Dedifferentiated amniotic fluid mesenchymal stem cell (primary cell): ENCODE measurements around the gene OR2F1.

Source experiments
- DNase-seq: peaks from one replicate; pipeline ENCODE4 v3.0.0-alpha.2; 2016; ENCODE audit errors: extremely low spot score

Gene OR2F1

DNA sequence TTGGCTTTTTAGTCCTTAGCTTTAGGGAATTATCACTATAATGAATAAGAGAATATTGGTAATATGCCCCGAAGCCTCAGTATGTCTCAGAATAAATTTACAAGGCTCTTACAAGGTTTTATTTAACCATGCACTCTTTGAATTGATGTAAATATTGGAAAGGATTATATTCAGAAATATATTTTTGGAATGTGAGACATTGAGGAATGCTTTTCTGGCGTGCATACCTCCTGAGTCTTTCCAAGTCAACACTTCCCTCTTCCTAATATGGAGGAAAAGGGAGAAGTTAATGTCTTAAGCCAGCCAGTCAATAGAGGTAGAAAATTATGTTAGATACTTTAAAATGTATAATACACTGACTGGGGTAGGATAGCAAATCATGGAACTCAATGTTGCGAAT is 1.2 kb upstream of the OR2F1 start:
- DNase-seq: no peak

DNA sequence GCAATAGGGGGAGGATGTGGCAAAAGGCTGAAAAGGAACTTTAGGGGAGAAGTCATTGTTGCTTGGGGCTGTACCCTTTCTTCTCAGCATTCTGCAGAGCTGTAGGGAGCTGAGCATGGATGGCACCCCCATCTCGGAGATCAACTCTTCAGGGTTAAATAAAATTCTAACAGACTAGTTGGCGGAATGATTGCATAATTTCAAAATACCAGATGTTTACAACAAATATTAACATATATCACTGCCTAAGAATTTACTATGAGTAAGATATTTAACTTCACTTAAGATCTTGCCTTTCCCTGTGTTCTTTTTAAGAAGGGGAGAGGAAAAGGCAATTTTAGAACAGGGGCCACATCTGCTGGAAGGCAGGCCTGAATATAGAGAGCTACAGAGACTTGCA is 509 bp upstream of the OR2F1 start:
- peak; percentile 33 for DNase-seq

DNA sequence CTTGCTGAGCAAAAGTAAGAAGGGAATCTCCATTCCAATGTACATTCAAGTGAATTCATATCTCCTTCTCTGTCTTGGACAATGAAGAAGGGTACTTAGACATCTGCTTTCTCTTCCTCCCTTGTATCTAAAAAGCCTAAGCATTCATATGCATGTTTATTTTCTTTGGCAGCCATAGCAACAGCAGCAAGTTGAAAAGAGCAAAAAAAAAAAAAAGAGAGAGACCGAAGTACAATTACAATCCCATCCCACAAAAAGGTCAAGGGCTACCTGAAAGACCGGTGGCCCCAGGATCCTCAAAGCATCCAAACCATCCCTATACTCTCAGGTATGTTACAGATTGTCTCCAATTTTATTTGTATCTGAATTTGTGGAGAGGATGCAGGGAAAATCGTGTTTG is 4.1 kb downstream of the OR2F1 start:
- DNase-seq: peak; percentile 42

DNA sequence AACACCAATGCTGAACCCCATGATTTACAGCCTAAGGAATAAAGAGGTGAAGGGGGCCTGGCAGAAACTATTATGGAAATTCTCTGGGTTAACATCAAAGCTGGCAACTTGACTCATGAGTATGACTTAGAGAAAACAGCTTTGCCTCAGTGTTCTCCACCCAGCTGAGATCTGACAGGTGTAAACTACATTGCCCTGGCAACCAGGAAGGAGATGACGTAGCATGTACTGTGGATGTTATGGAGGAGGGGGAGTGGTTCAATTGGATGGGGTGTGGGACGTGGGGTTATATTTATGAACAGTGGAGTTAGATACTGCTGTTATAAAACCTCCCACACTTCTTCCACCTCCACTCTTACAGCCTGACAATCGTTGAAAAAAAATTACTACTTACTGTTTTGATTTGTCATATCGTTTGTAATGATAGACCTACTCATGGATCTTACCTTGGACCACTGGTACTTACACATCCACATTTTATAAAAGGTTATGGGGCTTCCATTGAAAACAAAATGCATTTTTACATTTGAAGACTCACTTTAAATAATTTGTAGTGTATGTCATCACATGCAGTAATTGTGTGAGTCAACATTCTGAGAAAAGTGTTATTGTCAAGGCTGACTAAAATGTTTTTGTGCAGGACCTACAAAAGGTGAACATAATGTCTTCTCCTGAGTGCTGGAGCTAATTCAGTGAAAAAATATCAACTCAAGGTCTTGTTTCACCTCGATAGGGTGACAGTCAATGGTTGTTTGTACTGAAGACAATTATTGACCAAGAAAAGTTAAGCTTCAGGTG is 6.4 kb downstream of the OR2F1 start:
- DNase-seq: no peak

DNA sequence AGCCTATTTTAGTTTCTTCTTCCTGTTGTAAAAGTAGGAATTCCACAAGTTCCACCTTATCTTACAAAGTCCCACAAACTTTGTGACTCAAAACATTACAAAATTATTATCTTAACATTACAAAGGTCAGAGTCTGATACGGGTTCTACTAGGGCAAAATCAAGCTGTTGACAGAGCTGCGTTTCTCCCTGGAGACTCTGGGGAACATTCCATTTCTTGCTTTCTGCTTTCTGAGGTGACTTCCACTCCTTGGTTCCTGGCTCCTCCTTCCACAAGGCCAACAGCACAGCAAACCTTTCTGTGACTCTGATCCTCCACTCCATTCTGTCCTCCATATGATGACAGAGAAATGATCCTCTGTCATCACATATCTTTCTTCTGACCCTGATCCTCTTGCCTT is 10.6 kb downstream of the OR2F1 start:
- DNase-seq: no peak

DNA sequence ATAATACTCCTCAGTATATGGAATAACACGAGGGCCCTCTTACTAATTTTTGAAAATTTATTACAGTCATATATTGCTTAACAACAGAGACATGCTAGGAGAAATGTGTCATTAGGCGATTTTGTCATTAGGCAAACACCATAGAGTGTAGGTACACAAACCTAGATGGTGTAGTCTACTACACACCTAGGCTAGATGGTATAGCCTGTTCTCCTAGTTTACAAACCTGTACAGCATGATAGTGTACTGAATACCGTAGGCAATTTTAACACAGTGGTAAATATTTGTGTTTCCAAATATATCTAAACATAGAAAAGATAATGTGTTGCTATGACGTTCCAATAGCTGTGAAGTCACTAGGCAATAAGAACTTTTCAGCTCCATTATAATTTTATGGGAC is 12.8 kb downstream of the OR2F1 start:
- DNase-seq: no peak

DNA sequence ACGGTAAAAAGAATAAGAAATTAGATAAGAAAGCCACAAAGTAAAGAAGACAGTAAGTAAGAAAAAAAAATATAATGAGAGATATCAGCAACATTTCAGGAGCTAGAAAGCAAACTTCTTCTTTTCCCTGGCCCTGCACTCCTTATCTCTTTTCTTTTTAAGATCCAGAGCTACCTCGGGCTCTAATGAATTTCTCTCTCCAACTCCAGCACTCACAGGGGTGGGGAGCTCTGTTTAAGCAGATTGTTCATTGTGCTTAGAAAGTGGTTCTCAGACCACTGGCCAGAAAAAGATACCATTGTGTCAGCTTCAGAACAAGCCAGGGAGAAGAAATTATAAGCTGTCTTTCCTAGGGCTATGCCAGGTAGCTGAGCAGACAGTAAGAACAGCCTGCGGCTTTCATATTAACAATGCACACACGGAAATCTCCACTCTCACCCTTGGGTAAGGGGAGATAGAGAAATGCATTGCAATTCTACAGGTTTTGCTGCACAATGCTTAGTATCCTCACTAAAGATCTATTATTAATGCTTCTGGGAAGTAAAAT is 19.3 kb downstream of the OR2F1 start:
- no peak for DNase-seq

DNA sequence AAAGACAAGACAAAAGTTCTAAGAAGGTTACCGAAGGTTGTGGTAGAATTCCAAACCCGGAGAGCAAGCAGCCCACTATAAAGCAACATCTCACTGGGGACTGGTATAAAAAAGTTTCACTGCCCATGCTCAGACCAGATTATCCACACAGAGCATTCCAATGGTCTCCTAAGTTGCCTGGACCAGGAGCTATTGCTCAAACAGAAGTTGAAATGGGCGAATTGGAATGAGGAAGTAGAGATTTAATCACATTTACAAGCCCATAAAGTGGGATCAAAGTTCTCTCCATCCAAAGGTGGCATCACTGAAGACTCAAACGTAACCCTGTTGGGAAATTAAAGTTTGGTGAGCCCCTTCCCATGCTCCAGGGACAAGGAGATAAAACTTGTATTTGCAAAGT is 19.8 kb downstream of the OR2F1 start:
- DNase-seq: no peak

DNA sequence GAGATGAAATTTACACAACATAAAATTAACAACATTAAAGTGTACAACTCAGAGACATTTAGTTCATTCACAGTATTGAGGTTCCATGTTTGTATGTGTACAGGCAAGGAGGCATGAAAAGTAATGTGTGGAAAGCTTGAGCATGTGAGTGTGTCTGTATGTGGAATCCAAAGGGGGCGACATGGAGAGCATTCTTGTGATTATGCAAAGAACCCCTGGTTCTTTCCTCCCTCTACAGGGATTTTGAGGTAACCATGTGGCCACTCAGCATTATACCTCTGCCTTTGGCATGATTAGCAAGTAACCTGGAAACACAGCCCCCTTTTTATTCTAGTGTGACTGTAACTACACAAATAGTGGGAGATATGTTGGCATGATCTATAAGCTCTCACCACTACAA is 21.0 kb downstream of the OR2F1 start:
- no peak for DNase-seq

DNA sequence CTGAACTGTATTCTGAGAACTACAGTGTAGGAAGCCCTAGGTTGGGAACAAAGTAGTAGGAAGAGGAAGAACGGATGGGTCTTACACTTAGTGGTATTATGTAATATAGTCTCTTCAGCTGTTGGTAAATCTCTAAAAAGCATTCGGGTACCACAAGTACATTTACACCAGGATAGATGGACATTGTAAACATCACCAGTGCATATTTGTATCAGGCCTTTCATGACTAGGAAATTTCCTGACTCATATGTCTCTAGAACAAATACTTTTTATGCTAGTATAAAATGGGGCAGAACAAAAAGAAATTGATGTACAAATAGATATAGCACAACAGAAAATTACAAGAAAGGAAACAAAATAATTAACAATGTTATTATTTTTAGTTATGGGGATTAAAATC is 23.9 kb downstream of the OR2F1 start:
- no peak for DNase-seq

DNA sequence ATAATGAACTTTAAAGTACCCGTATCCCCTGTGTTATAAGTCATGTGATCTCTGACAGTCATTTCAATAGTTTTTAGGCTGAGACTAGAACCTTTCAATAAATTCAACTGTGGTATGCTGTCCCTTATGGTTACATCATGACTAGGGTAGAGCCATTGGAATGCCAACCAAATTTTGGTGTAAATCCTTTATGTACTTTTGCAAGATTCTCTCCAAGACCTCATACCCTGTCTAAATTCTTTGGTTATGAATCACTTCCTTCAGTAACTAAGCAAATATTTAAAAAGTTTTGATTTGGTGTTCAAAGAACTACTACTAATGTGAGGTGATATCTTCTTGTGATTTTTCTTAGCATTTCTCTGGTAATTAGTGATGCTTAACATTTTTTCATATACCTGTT is 24.7 kb downstream of the OR2F1 start:
- peak; percentile 69 for DNase-seq

DNA sequence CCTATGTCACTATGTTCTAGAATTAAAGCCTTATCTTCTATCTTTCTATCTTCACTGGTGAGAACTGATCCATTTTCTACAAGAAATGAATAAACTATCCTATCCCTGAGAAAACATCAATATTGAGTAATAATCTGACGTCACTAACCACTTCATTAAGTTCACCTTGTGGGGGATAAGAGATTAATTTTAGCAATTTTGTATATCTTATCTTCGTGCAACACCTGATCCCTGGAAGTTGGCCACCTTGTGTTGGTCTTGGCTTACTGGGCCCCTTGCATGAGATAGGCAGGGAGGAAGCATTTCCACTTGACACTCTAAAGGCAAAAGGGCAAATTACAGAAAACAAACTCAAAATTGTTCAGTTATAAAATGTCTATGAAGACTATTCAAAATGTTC is 25.4 kb downstream of the OR2F1 start:
- no peak for DNase-seq

DNA sequence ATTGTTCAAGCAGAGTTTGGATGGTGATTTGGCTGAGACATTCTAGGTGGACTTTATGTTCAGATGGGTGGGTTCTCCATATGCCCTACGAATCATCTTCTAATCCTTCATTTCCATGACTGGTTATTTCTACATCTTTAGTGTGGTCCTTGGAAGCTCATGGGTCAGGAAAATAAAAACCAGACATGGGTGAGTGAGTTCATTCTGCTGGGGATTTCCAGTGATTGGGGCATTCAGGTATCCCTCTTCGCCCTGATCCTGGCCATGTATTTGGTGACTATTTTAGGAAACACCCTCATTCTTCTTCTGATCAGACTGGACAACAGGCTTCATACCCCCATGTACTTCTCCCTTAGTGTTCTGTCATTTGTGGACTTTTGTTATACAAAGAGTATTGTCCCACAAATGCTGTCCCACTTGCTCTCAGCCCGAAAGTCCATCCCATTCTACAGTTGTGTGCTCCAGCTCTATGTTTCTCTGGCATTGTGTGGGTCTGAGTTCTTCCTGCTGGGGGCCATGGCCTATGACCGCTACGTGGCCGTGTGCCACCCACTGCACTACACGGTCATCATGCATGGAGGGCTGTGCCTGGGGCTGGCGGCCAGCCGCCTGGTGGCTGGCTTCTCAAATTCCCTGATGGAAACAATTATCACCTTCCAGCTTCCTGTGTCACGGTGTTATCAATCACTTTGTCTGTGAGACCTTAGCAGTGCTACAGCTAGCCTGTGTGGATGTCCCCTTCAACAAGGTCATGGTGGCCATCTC is 26.3 kb downstream of the OR2F1 start:
- DNase-seq: no peak

DNA sequence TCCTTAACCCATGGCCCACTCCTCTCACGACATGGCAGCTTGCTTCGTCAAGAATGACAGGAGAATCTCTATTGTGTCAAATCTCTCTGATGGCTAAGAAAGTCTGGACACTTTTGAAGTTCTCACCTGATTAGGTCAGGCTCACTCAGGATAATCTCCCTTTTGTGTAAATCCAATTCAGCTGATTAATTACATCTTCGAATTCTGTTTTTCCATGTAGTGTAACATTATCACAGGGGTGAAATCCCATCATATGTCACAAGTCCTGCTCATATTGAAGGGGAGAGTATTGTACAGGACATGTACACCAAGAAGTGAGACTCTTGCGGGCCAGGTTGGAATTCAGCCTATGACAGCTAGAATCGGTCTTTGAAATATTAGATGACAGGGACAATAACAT is 29.3 kb downstream of the OR2F1 start:
- no peak for DNase-seq

DNA sequence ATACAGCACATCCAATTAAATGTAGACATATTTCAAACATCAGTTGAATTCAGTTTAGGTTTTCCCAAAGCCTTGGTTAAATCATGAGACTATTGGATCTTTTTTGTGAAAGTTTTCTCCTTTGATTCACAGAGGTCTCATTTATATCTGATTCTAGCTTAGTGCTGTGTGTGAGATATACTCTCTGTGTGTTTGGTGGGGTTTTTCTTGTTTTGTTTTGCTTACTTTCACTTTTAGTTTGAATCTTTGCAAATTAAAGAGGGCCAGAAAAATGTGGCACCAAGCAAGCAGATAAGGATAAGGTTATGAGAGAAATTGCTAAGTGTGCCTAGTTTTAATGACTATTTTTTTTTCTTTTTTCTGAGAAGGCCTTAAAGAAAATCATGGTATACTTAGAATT is 32.9 kb downstream of the OR2F1 start:
- DNase-seq: no peak

DNA sequence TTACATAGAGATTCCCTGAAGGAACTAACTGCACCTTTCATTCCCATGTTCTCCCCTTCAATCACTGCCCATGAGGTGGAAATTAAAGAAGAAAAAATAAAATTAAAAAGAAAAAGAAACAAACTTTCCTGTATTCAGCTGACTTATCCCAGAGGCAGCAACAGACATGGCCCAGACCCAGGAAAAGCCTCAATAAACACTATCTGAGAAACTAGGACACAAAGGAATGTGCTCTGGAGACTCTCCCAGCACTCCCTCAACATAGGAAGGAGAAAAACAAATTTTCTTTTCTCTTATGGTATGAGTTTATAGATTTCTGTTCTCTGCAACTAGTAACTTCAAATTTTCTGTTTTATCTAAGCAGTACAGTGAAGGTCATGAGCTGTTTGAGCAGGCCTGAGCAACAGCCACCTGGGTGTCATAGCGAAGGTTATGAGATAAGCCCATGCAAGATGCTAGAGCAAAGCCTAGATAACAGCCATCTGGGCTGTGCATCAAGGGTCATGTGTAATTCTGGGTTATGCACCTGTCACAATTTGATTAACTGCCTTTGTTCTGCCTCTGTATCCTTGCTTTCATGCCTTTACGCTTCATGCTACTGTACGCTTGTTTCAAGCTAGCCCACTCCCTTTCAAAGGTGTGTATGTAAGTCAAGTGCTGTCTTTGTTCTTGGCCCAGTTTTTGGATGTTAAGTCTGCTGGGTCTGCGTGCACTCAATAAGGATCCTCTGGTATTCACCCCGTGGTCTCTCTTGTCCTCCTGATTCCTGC is 34.5 kb downstream of the OR2F1 start:
- peak; percentile 54 for DNase-seq

DNA sequence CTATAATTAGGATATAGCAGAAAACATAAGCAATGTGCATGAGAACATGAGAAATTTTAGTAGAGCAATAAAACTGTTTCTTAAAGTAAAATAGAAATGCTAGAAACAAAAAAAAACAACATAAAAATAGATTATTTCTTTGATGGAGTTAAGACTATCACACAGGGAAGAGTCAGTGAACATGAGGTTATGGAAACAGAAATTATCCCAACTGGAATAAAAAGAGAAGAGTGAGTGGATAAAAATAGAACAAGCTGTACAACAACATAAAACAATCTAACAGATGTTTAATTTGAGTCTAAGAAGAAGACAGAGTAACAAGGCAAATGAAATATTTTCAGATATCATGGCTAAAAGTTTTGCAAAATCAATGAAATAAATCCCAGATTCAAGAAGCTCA is 38.0 kb downstream of the OR2F1 start:
- no peak for DNase-seq

DNA sequence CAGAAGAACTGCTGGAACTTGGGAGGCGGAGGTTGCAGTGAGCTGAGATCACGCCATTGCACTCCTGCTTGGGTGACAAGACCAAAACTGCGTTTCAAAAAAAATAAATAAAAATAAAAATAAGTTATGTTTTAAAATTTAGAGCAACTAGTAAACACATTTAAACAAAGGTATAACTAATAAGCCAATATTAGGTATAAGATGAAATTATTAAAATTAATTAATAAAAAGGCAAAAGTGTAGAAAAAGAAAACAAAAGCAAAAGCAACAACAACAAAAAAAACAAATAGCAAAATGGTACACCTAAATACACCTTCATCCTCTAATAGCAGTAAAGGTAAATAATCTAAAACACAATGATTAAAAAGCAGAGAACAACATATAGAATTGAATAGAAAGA is 39.3 kb downstream of the OR2F1 start:
- DNase-seq: no peak

DNA sequence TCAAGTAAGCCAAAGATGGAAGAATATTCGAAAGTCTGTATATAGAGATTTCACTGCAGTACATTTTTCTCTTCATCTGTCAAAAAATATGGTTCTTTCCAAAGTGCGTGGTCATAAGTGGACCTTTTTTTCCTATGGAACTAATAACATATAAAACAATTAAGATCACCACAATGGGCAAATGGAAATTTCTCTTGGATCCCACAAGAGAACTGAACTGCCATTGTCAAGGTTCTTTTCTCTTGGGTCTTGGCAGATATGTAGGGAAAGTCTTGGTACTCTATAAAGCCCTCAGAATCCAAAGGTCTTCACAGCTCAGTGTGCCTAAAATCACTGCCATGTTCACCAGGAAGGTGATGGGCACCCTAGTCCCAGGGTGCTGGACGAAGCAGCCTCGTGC is 45.4 kb downstream of the OR2F1 start, which contains the start of gene OR6B1:
TSS of gene OR6B1 (plus strand) at position 301 of the 400 bp plus-strand sequence. CDS start 3,677 bp downstream, outside the sequence.
- DNase-seq: no peak

DNA sequence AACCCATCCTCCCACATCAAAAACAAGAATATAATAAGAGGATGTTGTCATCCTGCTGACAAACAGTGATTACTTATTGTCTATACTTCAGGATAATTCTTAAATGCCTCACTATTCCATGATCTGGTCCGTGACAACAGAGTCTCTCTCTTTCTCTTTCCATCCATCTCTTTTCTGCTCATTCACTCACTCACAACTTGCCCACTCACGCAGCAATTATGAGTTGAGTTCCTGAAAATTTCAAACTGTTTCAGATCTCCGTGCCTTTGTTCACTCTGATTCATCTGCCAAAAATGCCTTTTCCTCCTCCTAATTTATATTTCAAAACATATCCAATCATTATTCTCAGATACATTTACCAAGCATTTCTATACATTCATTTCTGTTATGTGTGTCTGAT is 46.9 kb downstream of the OR2F1 start:
- DNase-seq: peak; percentile 58

DNA sequence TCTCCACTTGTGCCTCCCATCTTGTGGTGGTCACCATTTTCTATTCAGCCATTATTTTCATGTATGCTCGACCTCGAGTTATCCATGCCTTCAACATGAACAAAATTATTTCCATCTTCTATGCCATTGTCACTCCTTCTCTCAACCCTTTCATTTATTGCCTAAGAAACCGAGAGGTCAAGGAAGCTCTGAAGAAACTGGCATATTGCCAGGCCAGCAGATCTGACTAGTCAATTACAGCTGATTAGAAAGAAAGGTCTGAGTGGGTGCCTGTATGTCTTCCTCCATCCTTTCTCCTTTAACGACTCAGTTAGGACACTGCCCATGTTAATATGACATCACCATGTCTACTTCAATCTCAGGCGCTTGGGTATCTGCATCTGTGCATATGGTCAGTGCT is 50.1 kb downstream of the OR2F1 start:
- no peak for DNase-seq

DNA sequence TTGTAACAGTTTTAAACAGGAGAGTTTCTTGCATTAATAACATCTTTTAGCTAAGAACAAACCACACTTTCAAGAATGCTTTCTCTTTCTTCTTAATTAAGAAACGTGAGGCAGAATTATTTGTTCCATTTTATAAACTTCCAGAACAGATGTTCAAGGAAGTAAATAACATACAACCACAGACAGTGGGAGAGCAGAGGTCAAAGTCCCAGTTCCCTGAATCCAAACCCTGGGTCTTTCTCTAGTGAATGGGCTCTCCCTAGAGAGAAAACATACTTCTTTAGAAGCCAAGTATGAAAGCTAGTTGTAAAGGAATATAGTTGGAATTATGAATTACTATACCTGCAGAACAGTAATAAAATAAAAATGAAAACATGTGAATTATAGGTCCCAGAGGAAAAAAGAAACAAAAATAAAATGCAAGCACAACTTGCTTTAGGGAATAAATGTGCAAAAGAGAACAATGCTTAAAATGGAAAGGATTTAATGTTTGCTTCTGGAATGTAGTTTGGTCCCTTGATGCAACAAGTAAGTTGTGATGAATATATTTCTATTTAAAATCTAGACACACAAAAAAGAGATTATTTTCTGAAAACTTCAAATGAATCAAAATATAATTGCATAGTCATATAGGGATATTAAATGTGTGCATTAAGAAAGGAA is 51.5 kb downstream of the OR2F1 start:
- no peak for DNase-seq
